UCSD-AML1 (cell line): ENCODE measurements around the gene OPCML.

Source experiments
- DNase-seq: peaks from one replicate; lab custom pipeline; 2025; ENCODE audit not compliant: unreplicated experiment; lab: John Stamatoyannopoulos, UW

OPCML gene

GRCh38 chr11:133137939-133138338 is 394.4 kb downstream of the OPCML start:
- no peak for DNase-seq

DNA sequence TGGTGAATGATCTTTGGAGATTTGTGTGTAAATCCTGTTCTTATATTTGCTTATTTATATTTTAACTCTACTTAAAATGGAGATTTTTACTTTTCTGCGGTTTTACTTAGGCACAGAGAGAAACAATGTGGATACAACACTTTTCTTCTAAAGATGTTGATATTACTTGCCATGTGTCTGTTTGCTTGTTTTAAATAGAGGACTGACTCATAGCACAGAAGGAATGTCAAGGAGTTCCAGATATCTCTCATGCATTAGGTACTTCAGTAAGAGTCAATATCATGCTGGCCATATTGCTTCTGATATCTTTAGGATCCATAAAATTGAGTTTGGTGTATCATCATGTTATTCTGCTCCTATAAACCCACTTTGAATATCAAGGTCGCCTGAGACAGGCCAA is 395.0 kb downstream of the OPCML start:
- DNase-seq: no peak

DNA sequence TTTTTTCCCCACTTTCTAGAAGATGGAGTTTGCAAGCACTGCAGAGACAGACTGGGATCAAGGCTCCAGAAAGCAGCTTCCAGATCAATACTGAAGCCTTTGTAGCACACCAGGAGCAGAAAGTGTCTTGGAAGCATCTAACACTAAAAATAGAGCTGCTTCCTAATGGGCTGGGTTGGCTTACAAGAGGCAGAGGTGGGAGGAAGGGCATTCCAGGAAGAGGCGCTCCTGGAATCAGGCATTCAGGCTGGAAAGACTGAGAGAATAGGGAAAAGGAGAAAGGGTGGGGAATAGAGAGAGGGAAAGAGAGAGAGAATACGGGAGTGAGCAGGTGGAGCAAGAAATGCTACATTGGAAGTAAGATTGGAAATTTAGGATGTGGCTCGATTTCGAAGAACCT is 395.9 kb downstream of the OPCML start:
- no peak for DNase-seq

- DNase-seq: peak; percentile 53
Observed at GRCh38 chr11:133134314-133135173, 397.8 kb downstream of the OPCML start.

DNA sequence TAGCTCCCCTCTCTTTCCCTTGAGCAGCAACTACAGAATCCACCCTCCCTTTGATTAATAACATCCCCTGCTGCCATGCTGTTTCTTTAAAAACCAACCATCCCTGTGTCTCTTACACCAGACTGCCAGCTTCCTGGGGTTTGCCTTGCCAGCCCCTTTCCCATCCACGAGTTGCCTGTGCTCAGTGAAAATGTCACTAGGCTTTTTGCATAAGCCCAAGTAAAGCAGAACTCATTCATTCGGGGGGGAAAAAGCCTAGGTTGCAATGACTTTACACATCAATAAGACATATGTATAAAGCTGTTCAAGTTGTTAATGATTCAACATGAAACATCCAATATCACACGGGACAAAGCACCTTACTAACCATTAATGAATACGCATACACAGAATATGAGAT is 398.7 kb downstream of the OPCML start:
- DNase-seq: no peak

DNA sequence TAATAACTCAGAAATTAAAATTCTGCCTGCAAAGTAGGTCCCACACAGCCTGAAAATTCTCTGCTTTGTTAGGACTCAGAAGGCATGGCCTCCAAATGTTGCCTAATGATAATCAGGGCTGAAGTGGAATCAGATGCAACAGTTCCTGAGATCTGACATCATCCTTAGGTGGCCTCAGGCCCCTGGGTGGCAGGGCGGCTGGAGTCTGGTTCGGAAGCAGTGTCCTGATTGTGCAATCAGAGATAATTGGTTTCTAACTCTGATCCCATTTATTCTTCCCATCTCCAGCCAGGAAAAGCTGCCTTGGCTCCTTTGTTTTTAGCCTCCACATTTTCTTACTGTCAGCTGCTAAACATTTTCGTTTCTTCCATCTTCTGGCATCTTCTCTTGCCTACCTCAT is 399.3 kb downstream of the OPCML start:
- no peak for DNase-seq

GRCh38 chr11:133127741-133128140 is 404.6 kb downstream of the OPCML start:
- peak; percentile 33 for DNase-seq

GRCh38 chr11:133123796-133124195 is 408.5 kb downstream of the OPCML start:
- DNase-seq: no peak

DNA sequence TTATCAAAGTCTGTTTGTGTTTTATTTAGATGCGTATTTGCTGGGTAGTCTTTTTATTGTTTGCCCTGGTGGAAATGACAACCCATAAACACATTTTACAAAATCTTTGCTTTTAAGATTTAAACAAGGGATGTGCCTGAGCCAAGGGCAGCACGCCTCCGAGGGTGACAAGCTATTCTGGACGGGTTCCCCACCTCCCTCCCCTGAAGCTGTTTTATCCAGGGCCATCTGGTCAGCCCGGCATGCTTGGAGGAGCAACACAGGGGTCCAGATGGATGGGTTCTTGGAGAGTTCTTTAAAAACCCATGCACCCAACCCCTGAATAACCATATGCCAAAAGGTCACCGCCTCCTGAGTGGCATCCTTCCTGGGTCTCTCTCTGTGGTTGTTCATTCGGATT is 408.9 kb downstream of the OPCML start:
- DNase-seq: no peak

DNA sequence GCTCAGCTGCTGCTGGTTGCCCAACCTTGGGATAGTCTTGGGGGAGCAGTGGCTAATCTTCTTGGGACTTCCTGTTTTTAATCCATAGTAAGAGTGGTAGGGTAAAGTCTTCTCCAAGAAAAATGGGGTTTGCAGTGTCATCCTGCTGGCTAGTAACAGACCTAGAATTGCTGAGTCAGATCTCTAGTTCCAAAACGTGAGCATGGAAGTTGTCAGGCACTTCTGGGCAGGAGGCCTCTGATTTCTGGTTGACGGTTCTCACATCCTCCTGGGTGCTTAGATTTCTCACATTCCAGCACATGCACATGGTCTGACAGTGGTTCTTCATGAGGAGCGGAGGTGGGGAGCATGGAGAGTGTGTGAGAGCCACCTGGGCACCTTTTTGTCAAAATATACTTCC is 410.0 kb downstream of the OPCML start:
- no peak for DNase-seq

DNA sequence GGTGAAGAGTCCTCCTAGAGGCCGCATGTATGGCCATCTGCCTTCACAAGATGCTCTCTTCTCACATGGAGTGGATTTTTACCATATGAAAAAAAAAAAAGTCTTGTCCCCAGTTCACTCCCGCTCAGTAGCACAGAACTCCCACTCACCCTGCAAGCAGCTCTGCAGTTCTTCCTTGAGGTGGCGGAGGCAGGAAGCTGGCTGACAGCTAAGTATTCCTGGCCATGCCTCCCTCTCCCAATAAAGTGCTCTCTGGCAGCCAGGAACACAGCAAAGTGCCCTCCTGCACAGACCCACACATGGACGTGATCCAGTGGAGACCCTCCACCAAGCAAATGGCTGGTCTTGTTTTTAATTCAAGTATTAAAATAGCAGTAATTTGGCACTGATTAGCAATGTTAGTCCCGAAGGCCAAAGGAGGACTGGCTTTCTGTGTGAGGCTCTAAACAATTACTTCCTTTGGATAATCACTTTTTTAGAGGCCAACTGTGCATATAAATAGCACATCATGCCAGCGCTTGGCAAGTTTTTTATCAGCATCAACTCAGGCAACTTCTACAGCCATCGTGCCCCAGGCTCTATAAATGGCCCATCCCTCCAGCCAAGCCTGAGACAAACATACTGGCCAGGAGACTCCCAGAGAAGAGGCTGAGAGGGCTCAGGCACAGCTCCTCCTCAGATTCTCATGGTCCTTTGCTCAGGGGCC is 413.6 kb downstream of the OPCML start:
- DNase-seq: no peak

DNA sequence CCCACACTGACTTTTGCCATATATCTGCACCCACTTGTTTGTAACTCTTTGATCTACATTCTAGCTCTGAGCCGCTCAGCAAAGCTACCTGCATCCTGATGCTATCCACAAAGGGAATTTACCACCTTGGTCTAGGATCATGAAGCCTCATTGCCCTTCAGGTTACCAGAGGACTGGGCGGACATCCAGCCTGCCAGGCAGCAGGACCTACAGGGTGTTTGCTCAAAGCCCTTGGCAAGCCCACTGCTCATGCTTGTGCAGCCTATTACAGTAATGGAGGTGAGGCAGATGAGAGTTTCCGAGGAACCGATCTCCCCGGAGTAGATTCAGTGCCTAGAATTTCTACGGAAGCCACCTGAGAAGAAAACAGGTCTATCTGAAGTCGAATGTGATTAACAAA is 417.2 kb downstream of the OPCML start:
- no peak for DNase-seq

GRCh38 chr11:133107763-133108162 is 424.5 kb downstream of the OPCML start:
- DNase-seq: no peak

DNA sequence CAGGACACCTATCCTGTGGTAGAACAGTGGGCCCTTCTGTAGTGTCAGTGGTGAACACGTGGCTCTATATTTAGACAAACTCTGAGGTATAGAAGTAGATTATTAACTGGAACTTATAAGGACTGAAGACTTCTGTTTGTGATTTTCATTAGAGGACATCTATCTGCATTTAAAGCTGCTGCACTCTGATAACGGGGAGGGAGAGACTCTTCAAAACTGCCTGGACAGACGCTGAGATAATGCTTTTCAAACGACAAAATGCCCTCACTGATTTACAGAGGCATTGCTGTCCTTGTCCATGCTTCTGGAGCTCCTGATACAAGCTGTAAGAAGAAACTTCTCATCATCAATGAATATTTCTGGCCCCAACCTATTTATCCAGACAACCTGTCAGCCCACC is 425.2 kb downstream of the OPCML start:
- DNase-seq: no peak

- DNase-seq: no peak
Observed at GRCh38 chr11:133106417-133106816, 425.9 kb downstream of the OPCML start.

DNA sequence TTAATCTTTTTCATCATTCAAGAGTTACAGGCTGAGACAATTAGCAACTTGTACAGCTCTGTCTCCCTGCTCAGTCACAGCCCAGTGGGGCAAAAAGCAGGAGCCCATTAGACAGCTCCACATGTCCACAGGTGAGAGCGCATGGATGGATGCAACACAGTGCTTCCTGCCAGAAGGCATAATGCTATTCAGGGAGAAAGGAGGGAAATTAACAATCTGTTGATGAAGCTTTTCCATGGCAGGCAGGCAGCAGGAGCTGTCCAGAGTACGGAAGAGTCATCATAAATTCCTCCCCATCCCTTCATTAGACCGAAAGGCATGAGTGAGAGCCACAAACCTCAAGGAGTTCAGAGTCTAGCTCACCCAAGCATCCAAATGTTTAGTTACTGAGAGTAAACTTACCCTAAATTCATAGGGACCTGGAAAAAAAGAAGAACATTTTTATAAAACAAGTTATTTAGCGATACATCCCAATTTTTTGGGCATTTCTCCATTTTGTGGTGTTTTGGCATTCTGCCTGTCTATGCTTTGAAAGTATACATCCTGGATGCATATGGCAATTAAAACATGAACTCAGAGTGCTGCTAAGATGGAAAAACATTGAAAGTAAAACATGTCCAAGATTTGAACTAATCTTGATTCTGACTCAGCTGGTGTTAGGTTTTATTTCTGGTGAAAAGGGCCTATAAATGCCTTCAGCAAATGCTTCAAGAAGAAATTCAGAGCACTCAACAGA is 428.1 kb downstream of the OPCML start:
- no peak for DNase-seq

DNA sequence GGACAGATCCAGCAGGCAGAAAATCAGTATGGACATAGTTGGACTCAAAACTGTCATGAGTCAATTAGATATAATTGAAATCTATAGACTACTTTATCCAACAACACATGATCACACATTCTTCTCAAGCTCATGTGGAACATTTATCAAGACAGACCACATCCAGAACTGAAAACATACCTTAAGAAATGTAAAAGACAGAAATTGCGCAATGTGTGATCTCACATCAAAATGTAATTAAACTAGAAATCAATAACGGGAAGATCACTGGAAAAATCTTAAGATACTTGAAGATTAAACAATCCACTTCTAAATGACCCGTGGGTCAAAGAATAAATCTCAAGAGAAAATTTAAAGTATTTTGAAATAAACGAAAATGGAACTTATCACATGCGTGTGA is 435.3 kb downstream of the OPCML start:
- DNase-seq: no peak

- DNase-seq: no peak
Observed at GRCh38 chr11:133086518-133086917, 445.8 kb downstream of the OPCML start.

GRCh38 chr11:133082841-133083488 is 449.3 kb downstream of the OPCML start:
- peak; percentile 79 for DNase-seq

- DNase-seq: no peak
Observed at GRCh38 chr11:133082453-133082781, 449.9 kb downstream of the OPCML start.

DNA sequence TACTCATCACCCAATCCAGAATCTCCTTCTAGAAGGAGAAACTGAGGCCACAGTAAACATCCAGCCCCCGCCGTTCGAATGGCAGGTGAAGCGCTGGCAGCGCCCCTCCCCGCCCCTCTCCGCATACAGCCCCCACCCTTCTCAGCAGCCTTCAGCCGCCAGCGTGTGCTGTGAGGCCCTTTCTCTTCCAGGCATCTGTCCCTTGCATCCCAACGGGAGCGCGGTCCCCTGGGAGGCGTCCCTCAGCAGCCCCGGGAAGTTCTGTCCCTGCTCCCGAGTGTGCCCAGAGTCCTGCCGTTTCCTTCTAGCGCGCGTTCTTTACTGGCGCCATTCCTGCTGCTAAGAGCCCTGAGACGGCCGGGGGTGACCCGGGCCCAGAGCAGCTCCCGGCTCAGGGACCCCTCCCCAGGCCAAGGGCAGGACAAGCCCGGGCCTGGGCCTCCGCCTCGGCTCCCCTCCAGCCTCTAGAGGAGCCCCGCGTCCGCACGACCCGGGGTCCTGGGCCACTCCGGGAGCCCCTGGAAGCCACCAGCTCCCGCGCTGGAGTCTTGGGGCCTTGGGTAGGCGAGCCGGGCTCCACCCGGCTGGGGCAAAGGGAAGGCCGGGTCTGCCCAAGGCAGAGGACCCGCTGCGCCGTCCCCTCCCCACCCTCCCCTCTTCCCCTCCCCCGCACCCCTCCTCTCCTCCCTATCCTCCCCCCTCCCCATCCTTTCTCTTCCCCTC is 450.4 kb downstream of the OPCML start:
- DNase-seq: no peak
